Muscle layer of duodenum (tissue), 2 donors: Measurements from ENCODE around the gene KDM3A.

Source experiments
- H3K27ac ChIP-seq: one replicate; pipeline ENCODE4 v1.7.0; 2013; ENCODE audit warnings: mild to moderate bottlenecking, low read length
- H3K27me3 ChIP-seq: one replicate; pipeline ENCODE4 v1.7.0; 2013; ENCODE audit warnings: low read depth, mild to moderate bottlenecking, control low read depth, low read length
- H3K36me3 ChIP-seq, 2 donors: one replicate each; pipeline ENCODE4 v1.7.0; 2013; ENCODE audit warnings: low read length in 2 of 2, control low read depth in 1 of 2, mild to moderate bottlenecking in 1 of 2; ENCODE audit not compliant: insufficient read depth in 2 of 2, control insufficient read depth in 1 of 2
- H3K4me1 ChIP-seq, 2 donors: one replicate each; pipeline ENCODE4 v1.7.0; 2013; ENCODE audit warnings: low read length in 2 of 2, mild to moderate bottlenecking in 2 of 2, control low read depth in 1 of 2, moderate library complexity in 1 of 2; ENCODE audit not compliant: insufficient read depth in 2 of 2, control insufficient read depth in 1 of 2
- H3K4me3 ChIP-seq, 2 donors: one replicate each; pipeline ENCODE4 v1.7.0; 2013; ENCODE audit warnings: low read length in 2 of 2, low read depth in 1 of 2, mild to moderate bottlenecking in 1 of 2
- H3K9me3 ChIP-seq, 2 donors: one replicate each; pipeline ENCODE4 v1.7.0; 2013; ENCODE audit warnings: low read length in 2 of 2, control low read depth in 1 of 2, mild to moderate bottlenecking in 1 of 2; ENCODE audit not compliant: control insufficient read depth in 1 of 2
- donor health status: healthy.

KDM3A gene

DNA sequence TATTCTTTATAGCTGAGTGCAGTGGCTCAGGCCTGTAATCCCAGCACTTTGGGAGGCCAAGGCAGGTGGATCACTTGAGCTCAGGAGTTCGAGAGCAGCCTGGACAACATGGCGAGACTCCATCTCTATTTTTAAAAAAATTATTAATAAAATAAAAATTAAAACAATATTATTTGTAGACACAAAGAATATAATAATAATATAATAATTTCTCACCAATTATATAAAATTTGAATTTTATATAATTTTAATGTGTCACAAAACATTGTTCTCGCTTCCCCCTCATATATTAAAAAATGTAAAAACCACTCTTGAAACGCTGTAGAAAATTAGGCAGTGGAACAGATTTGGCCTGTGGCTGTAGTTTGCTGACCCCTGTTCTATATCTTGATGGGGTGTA is 5.6 kb upstream of the KDM3A start:
- no peaks in the 10 kb centered on the region for H3K4me1 ChIP-seq
- H3K27me3 ChIP-seq, result no peaks in the 10 kb centered on the region
- no peak overlapping the region for H3K27ac ChIP-seq
- no peak overlapping the region for H3K4me3 ChIP-seq
- H3K36me3 ChIP-seq, result no peaks in the 10 kb centered on the region
- H3K9me3 ChIP-seq, result peaks cover 8 to 9% of the 10 kb centered on the region in 2 donors

DNA sequence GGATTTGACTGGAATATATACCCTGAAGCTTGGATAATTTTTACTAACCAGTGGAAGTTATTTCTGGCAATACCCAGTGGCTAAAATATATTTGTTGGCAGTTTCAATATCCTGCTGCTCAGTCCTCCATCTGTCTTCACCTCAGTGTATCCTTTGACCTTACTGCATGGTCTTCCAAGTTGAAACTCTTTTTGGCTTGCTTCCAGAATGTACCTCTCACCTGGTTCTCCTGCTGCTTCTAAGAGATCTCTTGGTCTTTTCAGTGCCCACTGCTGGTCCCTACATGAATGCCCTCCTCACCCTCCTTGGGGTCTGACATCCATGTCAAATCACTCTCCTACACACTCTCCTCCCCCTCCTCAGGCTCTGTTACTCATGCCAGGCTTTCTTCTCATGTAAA is 4.8 kb upstream of the KDM3A start:
- peaks cover 7 to 9% of the 10 kb centered on the region in 2 donors for H3K9me3 ChIP-seq
- no peaks in the 10 kb centered on the region for H3K4me1 ChIP-seq
- H3K27me3 ChIP-seq, result no peaks in the 10 kb centered on the region
- H3K4me3 ChIP-seq, result no peak overlapping the region
- no peak overlapping the region for H3K27ac ChIP-seq
- H3K36me3 ChIP-seq, result peaks cover 0 to 3% of the 10 kb centered on the region in 2 donors

DNA sequence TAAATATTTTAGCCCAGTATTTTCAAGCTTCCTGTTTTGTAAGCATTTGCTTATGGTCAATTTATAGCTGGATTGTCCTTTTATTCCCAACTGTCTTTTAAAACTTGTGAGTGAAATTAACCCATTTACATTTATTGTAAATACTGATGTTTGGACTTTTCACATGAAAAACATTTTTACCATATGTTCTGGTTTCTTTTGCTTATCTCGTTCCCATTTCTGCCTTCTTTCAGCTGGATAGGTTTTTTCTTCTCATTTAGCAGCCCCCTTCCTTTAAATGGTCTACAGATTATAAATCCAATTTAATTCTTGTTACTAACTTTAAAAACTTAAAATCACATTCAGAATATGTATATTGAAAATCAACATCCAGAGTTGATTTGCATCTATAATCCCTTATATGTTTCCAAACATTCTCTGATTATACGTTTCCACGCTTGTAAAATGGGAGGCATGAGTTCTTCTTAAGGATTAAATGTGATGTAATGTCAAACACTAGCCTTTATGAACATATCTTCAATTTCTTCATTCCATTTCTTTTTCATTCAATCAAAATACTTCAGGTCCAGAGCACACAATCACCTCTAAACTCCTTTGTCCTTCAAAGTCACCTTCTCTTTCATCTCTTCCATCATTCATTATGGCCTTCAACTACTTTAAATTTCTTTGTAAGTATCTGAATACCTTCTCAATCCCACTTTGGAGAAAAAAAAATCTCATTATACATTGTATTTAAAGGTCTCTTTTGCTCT is 1.1 kb upstream of the KDM3A start:
- Histone ChIP-seq H3K4me3 (peak overlapping the region; percentile 3 to 92), H3K27ac (peak overlapping the region; percentile 98), H3K27me3 (no peaks in the 10 kb centered on the region), H3K9me3 (peaks cover 7 to 9% of the 10 kb centered on the region in 2 donors), H3K4me1 (peaks cover 10 to 28% of the 10 kb centered on the region in 2 donors), H3K36me3 (peaks cover 0 to 8% of the 10 kb centered on the region in 2 donors)

GRCh38 chr2:86441392-86441881 is 266 bp downstream of the KDM3A start:
- H3K27me3 ChIP-seq, result no peaks in the 10 kb centered on the region
- peak overlapping the region in 1 of 2 donors; percentile 92 for H3K4me3 ChIP-seq
- H3K4me1 ChIP-seq, result peaks cover 10 to 38% of the 10 kb centered on the region in 2 donors

GRCh38 chr2:86441882-86442641 is 891 bp downstream of the KDM3A start:
- peaks cover 7 to 9% of the 10 kb centered on the region in 2 donors for H3K9me3 ChIP-seq
- H3K27me3 ChIP-seq, result no peaks in the 10 kb centered on the region
- peak overlapping the region; percentile 92 to 99 for H3K4me3 ChIP-seq
- H3K4me1 ChIP-seq, result peaks cover 10 to 39% of the 10 kb centered on the region in 2 donors
- H3K27ac ChIP-seq, result peak overlapping the region; percentile 99
- peaks cover 0 to 8% of the 10 kb centered on the region in 2 donors for H3K36me3 ChIP-seq

More at GRCh38 chr2:86441392-86441881, 266 bp downstream of the KDM3A start:
- Histone ChIP-seq H3K9me3 (peaks cover 7 to 9% of the 10 kb centered on the region in 2 donors), H3K36me3 (peaks cover 0 to 8% of the 10 kb centered on the region in 2 donors), H3K27ac (peak overlapping the region; percentile 98)

DNA sequence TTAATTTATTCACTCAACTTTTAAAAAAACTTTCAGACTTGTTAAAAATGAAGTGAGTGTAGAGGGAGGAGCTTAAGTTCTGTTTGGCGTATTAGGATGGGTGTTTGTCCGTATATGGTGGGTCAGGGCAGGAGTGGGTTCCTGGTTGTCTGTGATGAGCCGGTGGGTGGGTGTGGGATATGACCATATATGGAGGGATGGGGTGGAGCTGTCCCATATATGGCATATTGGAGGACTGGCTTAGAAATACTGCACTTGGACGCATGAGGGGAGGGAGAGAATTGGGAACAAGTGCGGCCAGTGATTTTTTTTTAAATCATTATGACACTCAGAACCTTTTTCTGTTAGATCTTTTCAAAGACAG is 1.5 kb downstream of the KDM3A start:
- Histone ChIP-seq H3K9me3 (peaks cover 6 to 9% of the 10 kb centered on the region in 2 donors), H3K4me1 (peaks cover 10 to 39% of the 10 kb centered on the region in 2 donors), H3K4me3 (peak overlapping the region; percentile 92 to 99), H3K27me3 (no peaks in the 10 kb centered on the region), H3K36me3 (peaks cover 0 to 8% of the 10 kb centered on the region in 2 donors), H3K27ac (peak overlapping the region; percentile 99)

DNA sequence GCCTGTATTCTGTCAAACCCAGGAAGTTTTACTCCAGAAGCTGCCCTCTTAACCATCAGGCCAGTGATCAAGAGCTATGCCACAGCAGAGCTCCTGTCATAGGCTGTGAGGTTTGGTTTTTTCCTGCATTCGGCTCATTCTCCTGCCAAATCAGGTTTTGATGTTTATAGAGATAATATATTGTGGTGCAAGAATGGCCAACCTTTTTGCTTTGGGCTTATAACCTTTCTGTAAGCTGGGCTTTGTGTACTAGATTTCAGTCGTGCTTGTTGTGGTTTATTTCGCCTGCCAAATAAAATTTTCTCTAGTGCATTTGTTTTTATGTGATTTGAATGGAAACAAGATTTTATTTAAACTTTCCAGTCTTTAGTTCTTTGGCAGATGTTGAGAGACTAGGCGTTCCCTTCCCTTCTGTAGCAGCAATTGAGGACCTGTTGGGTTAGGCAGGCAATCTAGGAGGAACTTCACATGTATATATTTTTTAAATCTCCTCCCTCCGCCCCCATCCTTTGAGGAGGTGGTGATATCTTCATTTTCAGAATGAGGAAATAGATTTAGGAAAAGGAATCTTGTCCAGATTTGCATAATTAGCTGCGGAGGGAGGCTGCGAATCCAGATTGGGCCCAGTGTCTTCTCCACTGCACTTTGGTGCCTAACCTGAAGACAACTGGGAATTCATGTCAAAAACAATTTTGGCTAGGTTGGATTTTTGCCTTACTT is 2.6 kb downstream of the KDM3A start:
- peak overlapping the region; percentile 92 to 99 for H3K4me3 ChIP-seq
- peaks cover 10 to 45% of the 10 kb centered on the region in 2 donors for H3K4me1 ChIP-seq
- H3K27me3 ChIP-seq, result no peaks in the 10 kb centered on the region
- peaks cover 0 to 8% of the 10 kb centered on the region in 2 donors for H3K36me3 ChIP-seq
- peaks cover 6 to 9% of the 10 kb centered on the region in 2 donors for H3K9me3 ChIP-seq
- H3K27ac ChIP-seq, result peak overlapping the region; percentile 99

DNA sequence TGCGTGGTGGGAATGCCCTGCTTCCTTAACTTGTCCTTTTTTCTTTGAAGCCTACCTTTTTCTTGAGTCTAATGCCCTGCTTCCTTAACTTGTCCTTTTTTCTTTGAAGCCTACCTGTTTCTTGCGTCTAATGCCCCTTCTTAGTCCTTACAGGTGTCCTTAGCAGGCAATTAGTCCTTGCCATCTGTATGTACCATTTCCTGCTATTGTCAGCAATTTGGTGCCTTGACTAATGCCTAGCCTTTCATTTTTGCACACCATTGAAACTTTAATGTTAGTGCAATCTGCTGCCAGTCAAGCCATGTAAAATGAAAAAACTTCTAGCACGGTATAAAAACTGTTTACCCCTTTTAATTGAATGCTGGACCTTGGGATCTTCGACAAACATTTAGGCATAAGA is 4.3 kb downstream of the KDM3A start:
- Histone ChIP-seq H3K4me1 (peaks cover 10 to 55% of the 10 kb centered on the region in 2 donors), H3K4me3 (peak overlapping the region in 1 of 2 donors; percentile 13), H3K9me3 (no peaks in the 10 kb centered on the region), H3K36me3 (peaks cover 10 to 15% of the 10 kb centered on the region in 2 donors), H3K27me3 (no peaks in the 10 kb centered on the region), H3K27ac (no peak overlapping the region)

DNA sequence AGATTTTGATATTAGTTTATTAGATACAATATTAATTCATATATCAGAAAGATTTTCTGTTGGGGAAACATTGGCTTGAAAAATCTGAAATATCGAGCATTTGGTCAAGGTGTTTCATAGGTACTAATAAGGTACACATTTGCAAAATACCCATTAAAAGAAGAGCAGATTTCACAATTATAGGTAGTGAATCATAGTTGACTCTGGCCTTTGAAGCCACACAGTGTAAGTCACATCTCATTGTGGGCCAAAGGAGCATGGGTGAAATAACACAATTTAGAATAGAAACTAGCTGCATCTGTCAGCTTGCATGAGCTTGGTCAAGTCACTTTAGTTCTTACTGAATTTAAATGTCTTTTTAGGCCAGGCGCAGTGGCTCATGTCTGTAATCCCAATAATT is 4.9 kb downstream of the KDM3A start:
- Histone ChIP-seq H3K27ac (no peak overlapping the region), H3K4me3 (no peak overlapping the region), H3K36me3 (peaks cover 16 to 19% of the 10 kb centered on the region in 2 donors), H3K27me3 (no peaks in the 10 kb centered on the region), H3K9me3 (no peaks in the 10 kb centered on the region), H3K4me1 (peaks cover 10 to 55% of the 10 kb centered on the region in 2 donors)

- H3K4me1 ChIP-seq, result peaks cover 4 to 28% of the 10 kb centered on the region in 2 donors
- peaks cover 45 to 51% of the 10 kb centered on the region in 2 donors for H3K36me3 ChIP-seq
- no peaks in the 10 kb centered on the region for H3K27me3 ChIP-seq
- H3K9me3 ChIP-seq, result no peaks in the 10 kb centered on the region
- peak overlapping the region in 1 of 2 donors; percentile 7 for H3K4me3 ChIP-seq
- peak overlapping the region; percentile 65 for H3K27ac ChIP-seq
Observed at GRCh38 chr2:86453836-86454235, 12.7 kb downstream of the KDM3A start.

DNA sequence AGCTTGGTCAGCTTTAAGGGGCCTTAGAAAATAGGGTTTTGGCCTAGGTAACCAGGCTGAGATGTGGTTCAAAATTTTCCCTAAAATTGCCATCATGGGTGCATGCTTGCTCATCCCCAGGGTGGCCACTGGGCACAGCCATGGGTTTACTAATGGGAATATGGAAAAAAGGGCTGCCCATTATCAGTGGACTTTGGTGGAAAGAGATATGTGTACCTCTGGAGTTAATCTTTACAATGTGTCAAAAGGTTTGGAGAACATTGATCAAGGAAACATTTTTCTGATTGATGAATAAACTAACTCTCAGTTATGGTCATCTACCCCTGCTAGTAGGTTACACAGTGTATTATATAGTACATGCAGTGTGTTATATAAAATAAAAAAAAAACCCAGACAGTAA is 13.1 kb downstream of the KDM3A start:
- Histone ChIP-seq H3K27me3 (no peaks in the 10 kb centered on the region), H3K4me3 (peak overlapping the region in 1 of 2 donors; percentile 7), H3K9me3 (no peaks in the 10 kb centered on the region), H3K36me3 (peaks cover 49 to 51% of the 10 kb centered on the region in 2 donors), H3K4me1 (peaks cover 4 to 24% of the 10 kb centered on the region in 2 donors), H3K27ac (peak overlapping the region; percentile 65)
